Mesendoderm (in vitro differentiated cells): ENCODE measurements around the gene NKX1-1.

ENCODE experiments used
- DNase-seq: peaks from one replicate; pipeline ENCODE4 v3.0.0; 2013
- H2AK5ac ChIP-seq: 2 replicates; pipeline ENCODE4 v1.6.1; 2013; ENCODE audit warnings: low read length, inconsistent platforms
- H2BK120ac ChIP-seq: 2 replicates; pipeline ENCODE4 v1.6.1; 2013; ENCODE audit warnings: low read depth, mild to moderate bottlenecking, low read length, moderate library complexity, mixed read lengths
- H2BK15ac ChIP-seq: replicated peaks from 2 replicates; pipeline ENCODE4 v1.6.1; 2013; ENCODE audit warnings: low read depth, mild to moderate bottlenecking, moderate library complexity
- H2BK5ac ChIP-seq: 2 replicates; pipeline ENCODE4 v1.6.1; 2013; ENCODE audit warnings: low read length, inconsistent platforms
- H3K18ac ChIP-seq: 2 replicates; pipeline ENCODE4 v1.6.1; 2013; ENCODE audit warnings: mild to moderate bottlenecking, low read length, mixed read lengths
- H3K23ac ChIP-seq: one replicate; pipeline ENCODE4 v1.6.1; 2013; ENCODE audit warnings: low read length
- H3K27ac ChIP-seq: 2 replicates; pipeline ENCODE4 v1.5.1; 2013; ENCODE audit warnings: low read depth, mild to moderate bottlenecking, inconsistent platforms, low read length, moderate library complexity
- H3K27me3 ChIP-seq: 2 replicates; pipeline ENCODE4 v1.6.1; 2013; ENCODE audit warnings: low read length, control low read depth, mild to moderate bottlenecking, inconsistent platforms; ENCODE audit not compliant: insufficient read depth, poor library complexity
- H3K36me3 ChIP-seq: 2 replicates; pipeline ENCODE4 v1.6.1; 2013; ENCODE audit warnings: low read length, inconsistent platforms; ENCODE audit not compliant: control insufficient read depth, insufficient read depth
- H3K4ac ChIP-seq: one replicate; pipeline ENCODE4 v1.6.1; 2013; ENCODE audit warnings: low read depth, mild to moderate bottlenecking, low read length, moderate library complexity
- H3K4me1 ChIP-seq: 2 replicates; pipeline ENCODE4 v1.6.1; 2013; ENCODE audit warnings: low read depth, low read length, inconsistent platforms; ENCODE audit not compliant: control insufficient read depth
- H3K4me2 ChIP-seq: 2 replicates; pipeline ENCODE4 v1.6.1; 2013; ENCODE audit warnings: low read length
- H3K4me3 ChIP-seq: 2 replicates; pipeline ENCODE4 v1.5.1; 2013; ENCODE audit warnings: mild to moderate bottlenecking, low read length
- H3K56ac ChIP-seq: one replicate; pipeline ENCODE4 v1.6.1; 2013; ENCODE audit warnings: low read length
- H3K79me1 ChIP-seq: 2 replicates; pipeline ENCODE4 v1.6.1; 2013; ENCODE audit warnings: low read length, inconsistent platforms
- H3K79me2 ChIP-seq: 2 replicates; pipeline ENCODE4 v1.6.1; 2013; ENCODE audit warnings: mild to moderate bottlenecking, low read length; ENCODE audit not compliant: control insufficient read depth, insufficient read depth
- H3K9ac ChIP-seq: 2 replicates; pipeline ENCODE4 v1.6.1; 2013; ENCODE audit warnings: low read length, inconsistent platforms
- H4K5ac ChIP-seq: one replicate; pipeline ENCODE4 v1.6.1; 2013; ENCODE audit warnings: low read length
- H4K8ac ChIP-seq: one replicate; pipeline ENCODE4 v1.6.1; 2013; ENCODE audit warnings: low read depth, mild to moderate bottlenecking, control low read depth, low read length, moderate library complexity
- WGBS: extraction: QIAGEN DNeasy Blood & Tissue Kit; methylation state at CpG from one replicate; pipeline ENCODE4 v1.1.7; 2013; ENCODE audit warnings: low lambda C conversion rate, missing lambda C conversion rate; ENCODE audit not compliant: insufficient coverage; ENCODE audit errors: extremely low coverage; 5-methylcytosine and 5-hydroxymethylcytosine counted together

NKX1-1 gene

GRCh38 chr4:1449833-1450741, 43.8 kb upstream of the NKX1-1 start:
- H3K18ac ChIP-seq, result no peak overlapping the region
- no peaks in the 10 kb centered on the region for H3K27me3 ChIP-seq
- no peaks in the 10 kb centered on the region for H3K4me1 ChIP-seq
- H3K4me3 ChIP-seq, result no peak overlapping the region
- H3K56ac ChIP-seq, result no peak overlapping the region
- no peak overlapping the region for H2BK15ac ChIP-seq
- H3K4ac ChIP-seq, result no peak overlapping the region
- no peaks in the 10 kb centered on the region for H3K79me1 ChIP-seq
- H3K36me3 ChIP-seq, result no peaks in the 10 kb centered on the region
- no peak overlapping the region for H2AK5ac ChIP-seq
- no peak overlapping the region for H2BK5ac ChIP-seq
- H3K4me2 ChIP-seq, result no peak overlapping the region
- H4K8ac ChIP-seq, result no peak overlapping the region
- no CpG with 5 or more reads among the region's 32 CpGs for WGBS
- H3K23ac ChIP-seq, result no peak overlapping the region
- H3K79me2 ChIP-seq, result no peaks in the 10 kb centered on the region
- no peak overlapping the region for H3K9ac ChIP-seq
- H4K5ac ChIP-seq, result no peak overlapping the region
- no peak overlapping the region for H2BK120ac ChIP-seq
- H3K27ac ChIP-seq, result no peak overlapping the region
- DNase-seq, result no peak

GRCh38 chr4:1449475-1449832, 43.2 kb upstream of the NKX1-1 start:
- no peak overlapping the region for H3K4me2 ChIP-seq
- no peaks in the 10 kb centered on the region for H3K79me1 ChIP-seq
- H3K4me1 ChIP-seq, result no peaks in the 10 kb centered on the region
- no peak overlapping the region for H3K23ac ChIP-seq
- H3K56ac ChIP-seq, result no peak overlapping the region
- no peak overlapping the region for H3K9ac ChIP-seq
- H3K4me3 ChIP-seq, result no peak overlapping the region
- H3K27me3 ChIP-seq, result no peaks in the 10 kb centered on the region
- no peak overlapping the region for H2AK5ac ChIP-seq
- H2BK15ac ChIP-seq, result no peak overlapping the region
- H3K4ac ChIP-seq, result no peak overlapping the region
- no peak overlapping the region for H2BK120ac ChIP-seq
- no peaks in the 10 kb centered on the region for H3K36me3 ChIP-seq
- no peak overlapping the region for H3K18ac ChIP-seq
- H3K27ac ChIP-seq, result no peak overlapping the region
- no peak overlapping the region for H4K5ac ChIP-seq
- H4K8ac ChIP-seq, result no peak overlapping the region
- no peak overlapping the region for H2BK5ac ChIP-seq
- no peak for DNase-seq
- no CpG with 5 or more reads among the region's 12 CpGs for WGBS
- H3K79me2 ChIP-seq, result no peaks in the 10 kb centered on the region

GRCh38 chr4:1448589-1449420, 42.6 kb upstream of the NKX1-1 start:
- WGBS, result no CpG with 5 or more reads among the region's 28 CpGs
- H3K18ac ChIP-seq, result no peak overlapping the region
- H3K4me3 ChIP-seq, result no peak overlapping the region

GRCh38 chr4:1447676-1448588, 41.7 kb upstream of the NKX1-1 start:
- Histone ChIP-seq H3K27ac (no peak overlapping the region), H3K18ac (no peak overlapping the region), H3K36me3 (no peaks in the 10 kb centered on the region), H4K8ac (no peak overlapping the region), H2BK15ac (no peak overlapping the region), H2BK5ac (no peak overlapping the region), H3K56ac (no peak overlapping the region), H3K4me3 (no peak overlapping the region), H2AK5ac (no peak overlapping the region), H3K79me1 (no peaks in the 10 kb centered on the region), H3K23ac (no peak overlapping the region), H3K27me3 (no peaks in the 10 kb centered on the region), H2BK120ac (no peak overlapping the region), H3K9ac (no peak overlapping the region), H3K79me2 (no peaks in the 10 kb centered on the region), H3K4me2 (no peak overlapping the region), H4K5ac (no peak overlapping the region), H3K4ac (no peak overlapping the region), H3K4me1 (no peaks in the 10 kb centered on the region)
- no peak for DNase-seq
- no CpG with 5 or more reads among the region's 18 CpGs for WGBS

More at GRCh38 chr4:1448589-1449420, 42.6 kb upstream of the NKX1-1 start:
- no peak overlapping the region for H4K8ac ChIP-seq
- H4K5ac ChIP-seq, result no peak overlapping the region
- no peak overlapping the region for H3K4me2 ChIP-seq
- no peaks in the 10 kb centered on the region for H3K27me3 ChIP-seq
- H3K4me1 ChIP-seq, result no peaks in the 10 kb centered on the region
- no peak for DNase-seq
- no peak overlapping the region for H2BK120ac ChIP-seq
- H3K27ac ChIP-seq, result no peak overlapping the region
- no peak overlapping the region for H3K4ac ChIP-seq
- no peak overlapping the region for H3K23ac ChIP-seq
- no peaks in the 10 kb centered on the region for H3K79me1 ChIP-seq
- H2AK5ac ChIP-seq, result no peak overlapping the region
- no peak overlapping the region for H3K9ac ChIP-seq
- H3K36me3 ChIP-seq, result no peaks in the 10 kb centered on the region
- no peak overlapping the region for H2BK15ac ChIP-seq
- no peaks in the 10 kb centered on the region for H3K79me2 ChIP-seq
- no peak overlapping the region for H2BK5ac ChIP-seq
- H3K56ac ChIP-seq, result no peak overlapping the region

- Histone ChIP-seq H4K8ac (no peak overlapping the region), H2BK120ac (no peak overlapping the region), H3K23ac (no peak overlapping the region), H2AK5ac (no peak overlapping the region), H3K4ac (no peak overlapping the region), H3K79me2 (no peaks in the 10 kb centered on the region), H3K4me2 (no peak overlapping the region), H3K79me1 (no peaks in the 10 kb centered on the region), H2BK5ac (no peak overlapping the region), H3K36me3 (no peaks in the 10 kb centered on the region), H3K4me1 (no peaks in the 10 kb centered on the region), H3K9ac (no peak overlapping the region), H3K56ac (no peak overlapping the region), H4K5ac (no peak overlapping the region), H3K18ac (no peak overlapping the region), H3K4me3 (no peak overlapping the region), H3K27me3 (no peaks in the 10 kb centered on the region), H3K27ac (no peak overlapping the region), H2BK15ac (no peak overlapping the region)
- DNase-seq, result no peak
- no CpG with 5 or more reads among the region's 22 CpGs for WGBS
Measured at GRCh38 chr4:1446502-1447386, 40.5 kb upstream of the NKX1-1 start.
